HepG2 (cell line): ENCODE data around the gene P2RX5. TPM values are rescaled to one million over a fixed set of nuclear protein-coding genes. Genes with fewer than 3 reads are reported as not detected.
A peak's percentile ranks its signal among the peaks of the same experiment; 100 is the strongest.

ENCODE experiments used
- ATAC-seq: fragments of 200-7000 bp; cut with Tn5 transposase; 3 replicates; pipeline ENCODE4 v1.9.1; 2020; ENCODE audit warnings: mild to moderate bottlenecking, moderate library complexity
- BruUV-seq: library from RNA; stranded (reverse); fragments of 400-500 nt; replicated peaks from 2 replicates; lab custom pipeline; 2021; lab: Mats Ljungman, UMichigan
- CTCF ChIA-PET: fragments of 300-600 bp; formaldehyde crosslinking; extraction: SDS; loops from one replicate; lab custom pipeline; 2021; ENCODE audit warnings: low total read pairs, inconsistent platforms, low intra/inter-chr PET ratio; lab: Yijun Ruan, JAX
- POLR2A ChIA-PET: fragments of 350-600 bp; sonication (Branson Sonifier 250); formaldehyde crosslinking; loops from one replicate; lab custom pipeline; 2020; ENCODE audit warnings: antibody characterized with exemption, inconsistent platforms; lab: Yijun Ruan, JAX
- DNase-seq: peaks from one replicate; pipeline ENCODE4 v3.0.0-alpha.2; 2015; ENCODE audit warnings: low spot score
- FAIRE-seq: peaks from 3 replicates; lab custom pipeline; 2011; peaks lifted over from hg19 to GRCh38; lab: Jason Lieb, UNC
- H2AFZ ChIP-seq: one replicate; pipeline ENCODE4 v1.6.1; 2011; ENCODE audit warnings: low read length, inconsistent platforms
- H3K27ac ChIP-seq: fragments of 300-600 bp; 3 replicates; pipeline ENCODE4 v1.8.0; 2011; ENCODE audit warnings: mixed run types, mild to moderate bottlenecking, mixed read lengths, low read length, inconsistent platforms; ENCODE audit not compliant: insufficient read depth; ENCODE audit errors: extremely low read length
- H3K27me3 ChIP-seq, 2 experiments: fragments of 200-600 bp in 1 of 2; 2 replicates in 1 of 2; 3 replicates in 1 of 2; pipeline versions ENCODE4 v1.6.0 to v1.8.0; 2011; ENCODE audit warnings: low read length in 2 of 2, mild to moderate bottlenecking in 2 of 2, moderate library complexity in 2 of 2, inconsistent platforms in 1 of 2; ENCODE audit not compliant: insufficient read depth in 2 of 2, control insufficient read depth in 1 of 2
- H3K36me3 ChIP-seq, 2 experiments: fragments of 200-600 bp in 1 of 2; replicated peaks in 1 of 2; 2 replicates in 1 of 2; 3 replicates in 1 of 2; pipeline versions ENCODE4 v1.5.1 to v1.8.0; 2011; ENCODE audit warnings: low read length in 2 of 2, inconsistent platforms in 1 of 2; ENCODE audit not compliant: insufficient read depth in 2 of 2, control insufficient read depth in 1 of 2
- H3K4me1 ChIP-seq: 2 replicates; pipeline ENCODE4 v1.5.1; 2012; ENCODE audit warnings: low read length, inconsistent platforms; ENCODE audit not compliant: insufficient read depth
- H3K4me2 ChIP-seq: 2 replicates; pipeline ENCODE4 v1.6.0; 2011; ENCODE audit warnings: low read depth, low read length, inconsistent platforms
- H3K4me3 ChIP-seq, 3 experiments: fragments of 200-600 bp in 1 of 3; sonication (generic), shearing (Covaris generic) in 1 of 3; replicated peaks in 1 of 3; 2 replicates each; pipeline ENCODE4 v1.5.1; 2011 to 2016; ENCODE audit warnings: low read length in 3 of 3, inconsistent platforms in 2 of 3, low read depth in 2 of 3, mild to moderate bottlenecking in 2 of 3, control low read depth in 1 of 3, mixed read lengths in 1 of 3; ENCODE audit not compliant: insufficient read depth in 1 of 3
- H3K79me2 ChIP-seq: one replicate; pipeline ENCODE4 v1.6.1; 2011; ENCODE audit warnings: low read length, inconsistent platforms; ENCODE audit not compliant: insufficient read depth
- H3K9ac ChIP-seq: 2 replicates; pipeline ENCODE4 v1.6.0; 2011; ENCODE audit warnings: mild to moderate bottlenecking, low read depth, low read length, inconsistent platforms; ENCODE audit not compliant: insufficient read depth
- H3K9me3 ChIP-seq: 2 replicates; pipeline ENCODE4 v1.5.1; 2012; ENCODE audit warnings: mild to moderate bottlenecking, low read length
- H4K20me1 ChIP-seq: 2 replicates; pipeline ENCODE4 v1.6.0; 2011; ENCODE audit warnings: inconsistent platforms, mild to moderate bottlenecking, low read length, moderate library complexity; ENCODE audit not compliant: insufficient read depth
- CBX1 ChIP-seq: IDR thresholded peaks from one replicate; pipeline ENCODE4 v1.6.1; 2016; ENCODE audit warnings: antibody characterized with exemption, low read depth
- EED ChIP-seq: sonication (generic); formaldehyde crosslinking; IDR thresholded peaks from 2 replicates; pipeline ENCODE4 v1.5.0; 2020; ENCODE audit warnings: mild to moderate bottlenecking, missing genetic modification reagents
- GABPB1 ChIP-seq: IDR thresholded peaks from 2 replicates; pipeline ENCODE4 v1.6.1; 2016; ENCODE audit warnings: mild to moderate bottlenecking, missing genetic modification reagents, moderate library complexity, missing compliant biosample characterization
- HNRNPL ChIP-seq: fragments of 200-400 bp; formaldehyde crosslinking; IDR thresholded peaks from 2 replicates; pipeline ENCODE4 v1.6.1; 2017; ENCODE audit warnings: mild to moderate bottlenecking, low read depth, low read length
- IRF2 ChIP-seq: IDR thresholded peaks from 2 replicates; pipeline ENCODE4 v1.6.1; 2018; ENCODE audit warnings: missing genetic modification reagents, missing compliant biosample characterization
- NFE2L2 ChIP-seq: fragments of 150-350 bp; IDR thresholded peaks from 2 replicates; pipeline ENCODE4 v1.6.1; 2014; ENCODE audit warnings: low read length
- TRIM24 ChIP-seq: sonication (generic); formaldehyde crosslinking; IDR thresholded peaks from 2 replicates; pipeline ENCODE4 v1.8.0; 2022; ENCODE audit warnings: mild to moderate bottlenecking, missing genetic modification reagents
- ZNF136 ChIP-seq: sonication (generic); formaldehyde crosslinking; IDR thresholded peaks from 2 replicates; pipeline ENCODE4 v1.8.1; 2022; ENCODE audit warnings: low read depth, mild to moderate bottlenecking, moderate library complexity, missing genetic modification reagents
- ZNF737 ChIP-seq: sonication (generic); formaldehyde crosslinking; IDR thresholded peaks from 2 replicates; pipeline ENCODE4 v1.5.0; 2020; ENCODE audit warnings: missing genetic modification reagents, mild to moderate bottlenecking, borderline replicate concordance
- ZSCAN21 ChIP-seq: sonication (generic); formaldehyde crosslinking; IDR thresholded peaks from 2 replicates; pipeline ENCODE4 v1.8.0; 2022; ENCODE audit warnings: mild to moderate bottlenecking, missing genetic modification reagents, moderate library complexity, borderline replicate concordance
- ZSCAN5A ChIP-seq: sonication (generic); formaldehyde crosslinking; IDR thresholded peaks from 2 replicates; pipeline ENCODE4 v1.8.0; 2022; ENCODE audit warnings: mild to moderate bottlenecking, missing genetic modification reagents, borderline replicate concordance
- ZZZ3 ChIP-seq: sonication (generic); formaldehyde crosslinking; IDR thresholded peaks from 2 replicates; pipeline ENCODE4 v1.4.0; 2020; ENCODE audit warnings: missing genetic modification reagents, mild to moderate bottlenecking, borderline replicate concordance
- WGBS: methylation state at CpG from one replicate; pipeline ENCODE4 v1.1.6; 2017; ENCODE audit warnings: low lambda C conversion rate; 5-methylcytosine and 5-hydroxymethylcytosine counted together
- in situ Hi-C: cut with HindIII; loops from 2 replicates; pipeline ENCODE4 v1.10.0; 2017; ENCODE audit warnings: low pct_unique_long_range_greater_than_20kb; ENCODE audit not compliant: extremely low pct_ligation_motif_present
- intact Hi-C: fragments of 100-400 bp; cut with micrococcal nuclease; formaldehyde crosslinking; loops from one replicate; pipeline ENCODE4 v1.10.0; 2022; ENCODE audit not compliant: unreplicated experiment
- polyA plus RNA-seq, 8 experiments: library from polyadenylated mRNA; depleted of rRNA in 3 of 8; stranded (reverse) in 7 of 8; unstranded in 1 of 8; fragments of >200 nt; fragmentation: Illumina TruSeq in 4 of 8; extraction: Trizol in 4 of 8; gene quantifications; 2 replicates each; pipeline versions ENCODE4 v1.2.1 to v1.2.3, GENCODE V29; 2011 to 2016; ENCODE audit warnings: low read depth in 4 of 8, missing spikeins in 1 of 8, mixed read lengths in 1 of 8; ENCODE audit not compliant: insufficient read depth in 1 of 8
- total RNA-seq, 5 experiments: library from RNA; depleted of rRNA; stranded (reverse); fragments of >200 nt; fragmentation: Illumina TruSeq; extraction: Trizol; gene quantifications; 2 replicates each; pipeline ENCODE4 v1.2.3, GENCODE V29; 2016; ENCODE audit warnings: low read depth in 1 of 5
- TF ChIP-seq, protein P1 (sequence below): sonication (generic); formaldehyde crosslinking; IDR thresholded peaks from 2 replicates; pipeline ENCODE4 v1.4.0; 2020; ENCODE audit warnings: mild to moderate bottlenecking, missing genetic modification reagents
- TF ChIP-seq, protein P2 (sequence below): sonication (generic); formaldehyde crosslinking; IDR thresholded peaks from 2 replicates; pipeline ENCODE4 v1.9.0; 2022; ENCODE audit warnings: low read depth, missing genetic modification reagents
- TF ChIP-seq, protein P3 (sequence below): sonication (generic); formaldehyde crosslinking; IDR thresholded peaks from 2 replicates; pipeline ENCODE4 v1.4.0; 2020; ENCODE audit warnings: missing genetic modification reagents

P2RX5 gene
- total and polyA plus RNA-seq, 2 of the 13 experiments (the other 11 are each of a cell fraction or from before 2014, with no cell fraction given): 0.95 to 1.7 TPM

- TF ChIP-seq, protein P1, sequence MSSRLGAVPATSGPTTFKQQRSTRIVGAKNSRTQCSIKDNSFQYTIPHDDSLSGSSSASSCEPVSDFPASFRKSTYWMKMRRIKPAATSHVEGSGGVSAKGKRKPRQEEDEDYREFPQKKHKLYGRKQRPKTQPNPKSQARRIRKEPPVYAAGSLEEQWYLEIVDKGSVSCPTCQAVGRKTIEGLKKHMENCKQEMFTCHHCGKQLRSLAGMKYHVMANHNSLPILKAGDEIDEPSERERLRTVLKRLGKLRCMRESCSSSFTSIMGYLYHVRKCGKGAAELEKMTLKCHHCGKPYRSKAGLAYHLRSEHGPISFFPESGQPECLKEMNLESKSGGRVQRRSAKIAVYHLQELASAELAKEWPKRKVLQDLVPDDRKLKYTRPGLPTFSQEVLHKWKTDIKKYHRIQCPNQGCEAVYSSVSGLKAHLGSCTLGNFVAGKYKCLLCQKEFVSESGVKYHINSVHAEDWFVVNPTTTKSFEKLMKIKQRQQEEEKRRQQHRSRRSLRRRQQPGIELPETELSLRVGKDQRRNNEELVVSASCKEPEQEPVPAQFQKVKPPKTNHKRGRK (CRISPR knock-in tag): no peak
- TF ChIP-seq ZSCAN5A (CRISPR knock-in tag): no peak
- no peak for TF ChIP-seq IRF2
- no peak for TF ChIP-seq CBX1
Observed at GRCh38 chr17:3697103-3697476, 1.1 kb upstream of the P2RX5 start (continued).

DNA sequence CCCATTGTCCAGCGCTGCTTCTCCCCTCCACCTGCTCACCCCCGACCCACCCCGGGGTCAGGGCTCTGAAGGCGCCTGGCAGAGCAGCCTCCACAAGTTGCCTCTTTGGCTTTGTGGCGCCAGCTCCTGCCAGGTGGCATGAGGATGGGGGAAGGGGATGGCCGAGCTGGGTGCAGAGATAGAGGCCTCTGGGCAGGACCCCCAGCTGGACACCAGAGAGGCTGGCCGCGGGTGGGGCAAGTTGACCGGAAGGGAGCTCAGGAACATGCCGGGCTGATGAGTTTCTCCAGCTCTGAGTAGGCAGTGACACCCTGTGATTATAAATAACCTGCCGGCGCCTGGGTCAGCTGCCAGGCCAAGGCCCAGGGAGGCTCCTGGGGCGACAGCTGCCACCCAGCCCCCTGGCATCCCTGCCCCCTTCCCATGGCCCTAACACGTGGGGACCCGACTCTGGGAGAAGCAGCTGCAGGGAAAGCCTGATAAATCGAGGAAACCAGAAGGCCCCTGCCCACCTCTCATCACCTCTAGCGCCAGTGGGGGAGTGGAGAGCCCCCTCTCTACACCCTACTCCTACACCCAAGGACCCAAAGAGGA, 729 bp downstream of the P2RX5 start:
- H3K9ac ChIP-seq: no peak overlapping the region
- TF ChIP-seq EED (CRISPR knock-in tag) (no peak), HNRNPL (0 out of 2 replicates have a peak, but pooled peaks have one; percentile 19), TRIM24 (CRISPR knock-in tag) (no peak), ZSCAN21 (CRISPR knock-in tag) (no peak), ZZZ3 (CRISPR knock-in tag) (0 out of 2 replicates have a peak, but pooled peaks have one; percentile 28), NFE2L2 (no peak), ZNF136 (CRISPR knock-in tag) (no peak), GABPB1 (CRISPR knock-in tag) (peak; percentile 42; the same call in 1 of the 2 replicates), ZNF737 (no peak)
- TF ChIP-seq, protein P2, sequence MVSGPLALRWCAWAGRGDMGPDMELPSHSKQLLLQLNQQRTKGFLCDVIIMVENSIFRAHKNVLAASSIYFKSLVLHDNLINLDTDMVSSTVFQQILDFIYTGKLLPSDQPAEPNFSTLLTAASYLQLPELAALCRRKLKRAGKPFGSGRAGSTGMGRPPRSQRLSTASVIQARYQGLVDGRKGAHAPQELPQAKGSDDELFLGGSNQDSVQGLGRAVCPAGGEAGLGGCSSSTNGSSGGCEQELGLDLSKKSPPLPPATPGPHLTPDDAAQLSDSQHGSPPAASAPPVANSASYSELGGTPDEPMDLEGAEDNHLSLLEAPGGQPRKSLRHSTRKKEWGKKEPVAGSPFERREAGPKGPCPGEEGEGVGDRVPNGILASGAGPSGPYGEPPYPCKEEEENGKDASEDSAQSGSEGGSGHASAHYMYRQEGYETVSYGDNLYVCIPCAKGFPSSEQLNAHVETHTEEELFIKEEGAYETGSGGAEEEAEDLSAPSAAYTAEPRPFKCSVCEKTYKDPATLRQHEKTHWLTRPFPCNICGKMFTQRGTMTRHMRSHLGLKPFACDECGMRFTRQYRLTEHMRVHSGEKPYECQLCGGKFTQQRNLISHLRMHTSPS (CRISPR knock-in tag): peak; percentile 45; the same call in 1 of the 2 replicates
- TF ChIP-seq, protein P3, sequence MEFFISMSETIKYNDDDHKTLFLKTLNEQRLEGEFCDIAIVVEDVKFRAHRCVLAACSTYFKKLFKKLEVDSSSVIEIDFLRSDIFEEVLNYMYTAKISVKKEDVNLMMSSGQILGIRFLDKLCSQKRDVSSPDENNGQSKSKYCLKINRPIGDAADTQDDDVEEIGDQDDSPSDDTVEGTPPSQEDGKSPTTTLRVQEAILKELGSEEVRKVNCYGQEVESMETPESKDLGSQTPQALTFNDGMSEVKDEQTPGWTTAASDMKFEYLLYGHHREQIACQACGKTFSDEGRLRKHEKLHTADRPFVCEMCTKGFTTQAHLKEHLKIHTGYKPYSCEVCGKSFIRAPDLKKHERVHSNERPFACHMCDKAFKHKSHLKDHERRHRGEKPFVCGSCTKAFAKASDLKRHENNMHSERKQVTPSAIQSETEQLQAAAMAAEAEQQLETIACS (CRISPR knock-in tag): no peak
- TF ChIP-seq, all 625 proteins: peak for 4
- no peak for DNase-seq
- no peak overlapping the region for H3K27ac ChIP-seq
- peaks cover 12% of the 10 kb centered on the region for H3K9me3 ChIP-seq
- peak; percentile 43 for ATAC-seq
- in situ Hi-C loops (no loop called here), intact Hi-C loops (no loop called here)
- peak overlapping the region; percentile 90 for H3K4me2 ChIP-seq
- peaks cover 17% of the 10 kb centered on the region for H3K4me1 ChIP-seq
- H3K79me2 ChIP-seq: no peaks in the 10 kb centered on the region
- no peaks in the 10 kb centered on the region for H3K36me3 ChIP-seq
- peak overlapping the region; percentile 37 to 75 (median 65) for H3K4me3 ChIP-seq
- no peaks in the 10 kb centered on the region for H4K20me1 ChIP-seq
- ChIA-PET CTCF (no interaction called here), POLR2A (interaction anchor here (0.6 to 1.2 kb wide), 4 partner anchors 18 to 28 kb away, joined by 3 to 5 read pairs (median 3); partner anchors contain the start of genes HASPIN and TAX1BP3)
- WGBS: 5% methylated on average over 7 of the region's 17 CpGs
- FAIRE-seq: no peak
- no peak overlapping the region for H2AFZ ChIP-seq
- peaks cover 0 to 35% of the 10 kb centered on the region in 2 experiments; a peak in 2 of 5 replicates for H3K27me3 ChIP-seq
- no TSS peak for BruUV-seq
